Stimulated activated CD8-positive, alpha-beta memory T cell treated with anti-CD3 and anti-CD28 coated beads, Interleukin-15, amount 100 ng/mL, for 1 hour (primary cell): ENCODE measurements around the gene SLC24A1.

Experiments
- DNase-seq: peaks from one replicate; pipeline ENCODE4 v3.0.0-alpha.2; 2020; ENCODE audit warnings: low read depth

Gene SLC24A1

GRCh38 chr15:65618560-65619109, 3.1 kb upstream of the SLC24A1 start:
- DNase-seq, result no peak

- DNase-seq, result no peak
These were observed 2.0 kb upstream of the SLC24A1 start for GRCh38 chr15:65619626-65620290.

- no peak for DNase-seq
These were observed 905 bp upstream of the SLC24A1 start for GRCh38 chr15:65620833-65621232.

- DNase-seq, result no peak
These were observed 1.4 kb downstream of the SLC24A1 start for GRCh38 chr15:65623103-65623502.

- DNase-seq, result no peak
These were observed 5.1 kb downstream of the SLC24A1 start for GRCh38 chr15:65626856-65627255.

GRCh38 chr15:65629548-65629947, 7.8 kb downstream of the SLC24A1 start:
- DNase-seq, result no peak

- no peak for DNase-seq
These were observed 9.0 kb downstream of the SLC24A1 start for GRCh38 chr15:65630760-65631159.

- no peak for DNase-seq
These were observed 9.8 kb downstream of the SLC24A1 start for GRCh38 chr15:65631503-65631902.

GRCh38 chr15:65632780-65633375, 11.1 kb downstream of the SLC24A1 start:
- DNase-seq, result no peak

- no peak for DNase-seq
These were observed 12.0 kb downstream of the SLC24A1 start for GRCh38 chr15:65633752-65634151.

GRCh38 chr15:65634356-65634755, 12.6 kb downstream of the SLC24A1 start:
- no peak for DNase-seq

GRCh38 chr15:65638109-65638508, 16.4 kb downstream of the SLC24A1 start:
- no peak for DNase-seq

- DNase-seq, result no peak
These were observed 16.9 kb downstream of the SLC24A1 start for GRCh38 chr15:65638681-65639089.

GRCh38 chr15:65639509-65639908, 17.8 kb downstream of the SLC24A1 start:
- DNase-seq, result no peak

- no peak for DNase-seq
These were observed 20.2 kb downstream of the SLC24A1 start for GRCh38 chr15:65641768-65642475.

GRCh38 chr15:65642594-65642993, 20.9 kb downstream of the SLC24A1 start:
- DNase-seq, result no peak

GRCh38 chr15:65644282-65644681, 22.5 kb downstream of the SLC24A1 start:
- DNase-seq, result no peak

- DNase-seq, result no peak
These were observed 23.7 kb downstream of the SLC24A1 start for GRCh38 chr15:65645392-65645791.

GRCh38 chr15:65646486-65646885, 24.7 kb downstream of the SLC24A1 start:
- no peak for DNase-seq

- no peak for DNase-seq
These were observed 28.7 kb downstream of the SLC24A1 start for GRCh38 chr15:65650312-65651041.

- DNase-seq, result no peak
These were observed 29.2 kb downstream of the SLC24A1 start for GRCh38 chr15:65651042-65651322.
